Panc1 (cell line): ENCODE data around the gene ESYT2. TPM values are rescaled to one million over a fixed set of nuclear protein-coding genes. Genes with fewer than 3 reads are reported as not detected.

Experiments used
- ATAC-seq: fragments of 200-7000 bp; cut with Tn5 transposase; 2 replicates; pipeline ENCODE4 v1.9.1; 2020; ENCODE audit warnings: mild to moderate bottlenecking, moderate library complexity
- BruUV-seq: library from RNA; stranded (reverse); fragments of 400-500 nt; replicated peaks from 2 replicates; lab custom pipeline; 2021; lab: Mats Ljungman, UMichigan
- CTCF ChIA-PET: fragments of 300-600 bp; sonication (Branson Sonifier 250); formaldehyde crosslinking; loops from one replicate; lab custom pipeline; 2022; ENCODE audit warnings: antibody characterized with exemption; lab: Charles Lee
- POLR2A ChIA-PET: fragments of 300-600 bp; sonication (Branson Sonifier 250); formaldehyde crosslinking; loops from one replicate; lab custom pipeline; 2022; ENCODE audit warnings: antibody characterized with exemption; lab: Charles Lee
- DNase-seq: peaks from one replicate; pipeline ENCODE4 v3.0.0-alpha.2; 2010; ENCODE audit warnings: low read depth, low spot score
- H3K27ac ChIP-seq: 2 replicates; pipeline ENCODE4 v1.5.1; 2011; ENCODE audit warnings: mild to moderate bottlenecking, low read length, inconsistent platforms
- H3K27me3 ChIP-seq: fragments of 200-500 bp; sonication (Bioruptor generic); 2 replicates; pipeline ENCODE4 v1.6.0; 2014; ENCODE audit warnings: low read length, inconsistent platforms; ENCODE audit not compliant: control insufficient read depth, insufficient read depth
- H3K36me3 ChIP-seq: fragments of 200-500 bp; sonication (Bioruptor generic); 2 replicates; pipeline ENCODE4 v1.5.1; 2014; ENCODE audit warnings: inconsistent platforms, mild to moderate bottlenecking, low read length, moderate library complexity; ENCODE audit not compliant: control insufficient read depth, insufficient read depth
- H3K4me1 ChIP-seq: 2 replicates; pipeline ENCODE4 v1.5.1; 2011; ENCODE audit warnings: inconsistent platforms, mild to moderate bottlenecking, low read length, moderate library complexity; ENCODE audit not compliant: control insufficient read depth, insufficient read depth
- H3K4me3 ChIP-seq, 2 experiments: 2 replicates each; pipeline ENCODE4 v1.5.1; 2011 to 2012; ENCODE audit warnings: low read depth in 2 of 2, low read length in 2 of 2, mild to moderate bottlenecking in 2 of 2, inconsistent platforms in 1 of 2, moderate library complexity in 1 of 2
- H3K9me3 ChIP-seq: fragments of 200-500 bp; sonication (Bioruptor generic); 2 replicates; pipeline ENCODE4 v1.5.1; 2014; ENCODE audit warnings: low read depth, mild to moderate bottlenecking, inconsistent platforms, low read length, moderate library complexity; ENCODE audit not compliant: control insufficient read depth, insufficient read depth
- POLR2AphosphoS5 ChIP-seq: IDR thresholded peaks from 2 replicates; pipeline ENCODE4 v1.6.1; 2012; ENCODE audit warnings: mild to moderate bottlenecking, low read depth, low read length, moderate library complexity
- SIN3A ChIP-seq: IDR thresholded peaks from 2 replicates; pipeline ENCODE4 v1.6.1; 2012; ENCODE audit warnings: low read depth, mild to moderate bottlenecking, low read length, moderate library complexity, borderline replicate concordance; ENCODE audit not compliant: insufficient read depth
- TCF7L2 ChIP-seq: IDR thresholded peaks from 2 replicates; pipeline ENCODE4 v1.6.1; 2011; ENCODE audit warnings: mild to moderate bottlenecking, low read depth, low read length, inconsistent platforms
- in situ Hi-C: cut with HindIII; loops from 2 replicates; pipeline ENCODE4 v1.10.0; 2016; ENCODE audit warnings: low sequenced_read_pairs, low pct_unique_long_range_greater_than_20kb
- intact Hi-C: fragments of 100-400 bp; cut with micrococcal nuclease; formaldehyde crosslinking; loops from one replicate; pipeline ENCODE4 v1.10.0; 2022; ENCODE audit not compliant: unreplicated experiment
- total RNA-seq: library from RNA; stranded (reverse); gene quantifications from one replicate; pipeline ENCODE4 v1.2.1, GENCODE V29; 2021; ENCODE audit not compliant: unreplicated experiment
- TF ChIP-seq, protein P1 (sequence below), 2 experiments: IDR thresholded peaks; 2 replicates each; pipeline ENCODE4 v1.6.1; 2011 to 2012; ENCODE audit warnings: low read depth in 2 of 2, control low read depth in 1 of 2, low read length in 1 of 2, mild to moderate bottlenecking in 1 of 2, moderate library complexity in 1 of 2; ENCODE audit not compliant: insufficient read depth in 1 of 2
- TF ChIP-seq, protein P2 (sequence below): fragments of 450-650 bp; IDR thresholded peaks from 2 replicates; pipeline ENCODE4 v1.5.1; 2017; ENCODE audit warnings: mild to moderate bottlenecking

ESYT2 gene
- total RNA-seq, 1 experiment from 2014 or later: 92.7 TPM

- DNase-seq: no peak
- no TSS peak for BruUV-seq
- no peak for ATAC-seq
- H3K4me3 ChIP-seq: no peak overlapping the region
- H3K4me1 ChIP-seq: no peaks in the 10 kb centered on the region
- H3K36me3 ChIP-seq: no peaks in the 10 kb centered on the region
- no peaks in the 10 kb centered on the region for H3K9me3 ChIP-seq
- TF ChIP-seq SIN3A (no peak), TCF7L2 (no peak), POLR2AphosphoS5 (no peak)
- TF ChIP-seq, protein P1, sequence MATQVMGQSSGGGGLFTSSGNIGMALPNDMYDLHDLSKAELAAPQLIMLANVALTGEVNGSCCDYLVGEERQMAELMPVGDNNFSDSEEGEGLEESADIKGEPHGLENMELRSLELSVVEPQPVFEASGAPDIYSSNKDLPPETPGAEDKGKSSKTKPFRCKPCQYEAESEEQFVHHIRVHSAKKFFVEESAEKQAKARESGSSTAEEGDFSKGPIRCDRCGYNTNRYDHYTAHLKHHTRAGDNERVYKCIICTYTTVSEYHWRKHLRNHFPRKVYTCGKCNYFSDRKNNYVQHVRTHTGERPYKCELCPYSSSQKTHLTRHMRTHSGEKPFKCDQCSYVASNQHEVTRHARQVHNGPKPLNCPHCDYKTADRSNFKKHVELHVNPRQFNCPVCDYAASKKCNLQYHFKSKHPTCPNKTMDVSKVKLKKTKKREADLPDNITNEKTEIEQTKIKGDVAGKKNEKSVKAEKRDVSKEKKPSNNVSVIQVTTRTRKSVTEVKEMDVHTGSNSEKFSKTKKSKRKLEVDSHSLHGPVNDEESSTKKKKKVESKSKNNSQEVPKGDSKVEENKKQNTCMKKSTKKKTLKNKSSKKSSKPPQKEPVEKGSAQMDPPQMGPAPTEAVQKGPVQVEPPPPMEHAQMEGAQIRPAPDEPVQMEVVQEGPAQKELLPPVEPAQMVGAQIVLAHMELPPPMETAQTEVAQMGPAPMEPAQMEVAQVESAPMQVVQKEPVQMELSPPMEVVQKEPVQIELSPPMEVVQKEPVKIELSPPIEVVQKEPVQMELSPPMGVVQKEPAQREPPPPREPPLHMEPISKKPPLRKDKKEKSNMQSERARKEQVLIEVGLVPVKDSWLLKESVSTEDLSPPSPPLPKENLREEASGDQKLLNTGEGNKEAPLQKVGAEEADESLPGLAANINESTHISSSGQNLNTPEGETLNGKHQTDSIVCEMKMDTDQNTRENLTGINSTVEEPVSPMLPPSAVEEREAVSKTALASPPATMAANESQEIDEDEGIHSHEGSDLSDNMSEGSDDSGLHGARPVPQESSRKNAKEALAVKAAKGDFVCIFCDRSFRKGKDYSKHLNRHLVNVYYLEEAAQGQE (IDR thresholded peaks at IDR 0.05; ENCODE audit: insufficient read depth in 1 of 2, low read depth in 2 of 2, low read length in 1 of 2): no peak
- TF ChIP-seq, protein P2, sequence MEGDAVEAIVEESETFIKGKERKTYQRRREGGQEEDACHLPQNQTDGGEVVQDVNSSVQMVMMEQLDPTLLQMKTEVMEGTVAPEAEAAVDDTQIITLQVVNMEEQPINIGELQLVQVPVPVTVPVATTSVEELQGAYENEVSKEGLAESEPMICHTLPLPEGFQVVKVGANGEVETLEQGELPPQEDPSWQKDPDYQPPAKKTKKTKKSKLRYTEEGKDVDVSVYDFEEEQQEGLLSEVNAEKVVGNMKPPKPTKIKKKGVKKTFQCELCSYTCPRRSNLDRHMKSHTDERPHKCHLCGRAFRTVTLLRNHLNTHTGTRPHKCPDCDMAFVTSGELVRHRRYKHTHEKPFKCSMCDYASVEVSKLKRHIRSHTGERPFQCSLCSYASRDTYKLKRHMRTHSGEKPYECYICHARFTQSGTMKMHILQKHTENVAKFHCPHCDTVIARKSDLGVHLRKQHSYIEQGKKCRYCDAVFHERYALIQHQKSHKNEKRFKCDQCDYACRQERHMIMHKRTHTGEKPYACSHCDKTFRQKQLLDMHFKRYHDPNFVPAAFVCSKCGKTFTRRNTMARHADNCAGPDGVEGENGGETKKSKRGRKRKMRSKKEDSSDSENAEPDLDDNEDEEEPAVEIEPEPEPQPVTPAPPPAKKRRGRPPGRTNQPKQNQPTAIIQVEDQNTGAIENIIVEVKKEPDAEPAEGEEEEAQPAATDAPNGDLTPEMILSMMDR: no peak
- ChIA-PET POLR2A (no interaction called here), CTCF (no interaction called here)
- intact Hi-C loops (no loop called here), in situ Hi-C loops (no loop called here)
- H3K27ac ChIP-seq: no peak overlapping the region
- peaks cover 2% of the 10 kb centered on the region; the same call in 1 of the 2 replicates for H3K27me3 ChIP-seq
Observed at GRCh38 chr7:158722574-158723237, 106.6 kb downstream of the ESYT2 start.

GRCh38 chr7:158720112-158720511 lies 109.2 kb downstream of the ESYT2 start:
- in situ Hi-C loops: no loop called here
- ATAC-seq (no peak), DNase-seq (no peak)
- Histone ChIP-seq H3K4me1 (no peaks in the 10 kb centered on the region), H3K36me3 (no peaks in the 10 kb centered on the region), H3K9me3 (no peaks in the 10 kb centered on the region), H3K27ac (no peak overlapping the region), H3K27me3 (peaks cover 2% of the 10 kb centered on the region; the same call in 1 of the 2 replicates), H3K4me3 (peak overlapping the region; percentile 16 to 17; a peak in 2 of 4 replicates)
- CTCF ChIA-PET: no interaction called here
- intact Hi-C loops: no loop called here
- POLR2A ChIA-PET: no interaction called here
- no TSS peak for BruUV-seq
- TF ChIP-seq, protein P1 (IDR thresholded peaks at IDR 0.05; ENCODE audit: insufficient read depth in 1 of 2, low read depth in 2 of 2, low read length in 1 of 2): no peak
- no peak for TF ChIP-seq POLR2AphosphoS5
- TF ChIP-seq TCF7L2: no peak
- TF ChIP-seq, protein P2: no peak
- TF ChIP-seq SIN3A: no peak
